Fibroblast of lung (primary cell): Measurements from ENCODE around the gene MAGI2.

Experiments
- CTCF ChIP-seq, 2 donors: IDR thresholded peaks in 1 of 2; conservative IDR thresholded peaks in 1 of 2; 1 replicate in 1 of 2; 2 replicates in 1 of 2; pipeline ENCODE4 v1.5.1; 2011 to 2012; ENCODE audit warnings: low read length in 2 of 2, control low read depth in 1 of 2, inconsistent platforms in 1 of 2, low read depth in 1 of 2, mild to moderate bottlenecking in 1 of 2
- EZH2 ChIP-seq: IDR thresholded peaks from 2 replicates; pipeline ENCODE4 v1.5.1; 2012; ENCODE audit warnings: low read length, control low read depth, mild to moderate bottlenecking; ENCODE audit errors: missing control alignments

DNA sequence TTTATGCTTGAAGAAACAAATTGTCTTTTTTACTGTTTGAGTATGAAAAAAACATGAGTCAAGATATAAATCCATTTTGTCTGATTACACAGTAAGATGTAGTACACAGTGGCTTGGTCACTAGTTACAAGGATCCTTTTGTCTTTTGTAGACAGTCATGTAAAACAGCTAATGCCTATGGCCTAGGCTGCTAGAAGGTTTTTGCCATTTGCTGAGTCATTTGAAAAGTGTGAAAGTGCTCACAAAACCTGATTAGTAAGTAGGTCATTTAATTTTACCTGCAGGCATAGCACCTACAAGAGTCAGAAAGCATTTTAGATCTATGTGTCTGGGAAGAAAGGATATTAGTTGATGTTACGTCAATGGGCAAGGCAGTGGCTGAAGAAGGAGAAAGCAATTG is 819.4 kb downstream of the MAGI2 start:
- TF ChIP-seq EZH2 (no peak), CTCF (conservative IDR thresholded peaks at IDR 0.05 in 1 of 2, IDR thresholded peaks at IDR 0.05 in 1 of 2; ENCODE audit: low read depth in 1 of 2, low read length in 2 of 2) (no peak)
